HAP-1 (cell line): ENCODE results near the gene RADIL.
A peak's percentile ranks its signal among the peaks of the same experiment; 100 is the strongest.

Source experiments
- DNase-seq, 2 experiments: peaks; one replicate each; pipeline ENCODE4 v3.0.0-alpha.2; 2016 to 2020; ENCODE audit warnings: low spot score in 2 of 2
- H3K27me3 ChIP-seq: fragments of 250-450 bp; sonication (Bioruptor Pico); 2 replicates; pipeline ENCODE4 v1.5.1; 2020; ENCODE audit warnings: low read depth, mild to moderate bottlenecking, moderate library complexity
- H3K36me3 ChIP-seq: fragments of 250-450 bp; sonication (Bioruptor Pico); replicated peaks from 2 replicates; pipeline ENCODE4 v1.5.1; 2020; ENCODE audit warnings: mild to moderate bottlenecking
- H3K4me1 ChIP-seq: fragments of 250-450 bp; sonication (Bioruptor Pico); 2 replicates; pipeline ENCODE4 v1.5.1; 2020; ENCODE audit warnings: mild to moderate bottlenecking
- H3K4me3 ChIP-seq: fragments of 250-450 bp; sonication (Bioruptor Pico); 2 replicates; pipeline ENCODE4 v1.5.1; 2020; ENCODE audit warnings: mild to moderate bottlenecking, moderate library complexity
- H3K9me3 ChIP-seq: fragments of 250-450 bp; sonication (Bioruptor Pico); 2 replicates; pipeline ENCODE4 v1.5.1; 2020; ENCODE audit warnings: mild to moderate bottlenecking, moderate library complexity
- in situ Hi-C: fragments of 300-500 bp; cut with MboI; formaldehyde crosslinking; loops from 3 replicates; pipeline ENCODE4 v1.14.3; 2020; ENCODE audit warnings: low sequenced_read_pairs, inconsistent platforms, mixed read lengths

The RADIL gene

GRCh38 chr7:4764402-4765007 lies 119.0 kb downstream of the RADIL start:
- in situ Hi-C loops = loop anchor here (25.0 kb wide), 1 partner anchor 152 kb away; no protein-coding TSS in a partner anchor
- H3K9me3 ChIP-seq = no peaks in the 10 kb centered on the region

DNA sequence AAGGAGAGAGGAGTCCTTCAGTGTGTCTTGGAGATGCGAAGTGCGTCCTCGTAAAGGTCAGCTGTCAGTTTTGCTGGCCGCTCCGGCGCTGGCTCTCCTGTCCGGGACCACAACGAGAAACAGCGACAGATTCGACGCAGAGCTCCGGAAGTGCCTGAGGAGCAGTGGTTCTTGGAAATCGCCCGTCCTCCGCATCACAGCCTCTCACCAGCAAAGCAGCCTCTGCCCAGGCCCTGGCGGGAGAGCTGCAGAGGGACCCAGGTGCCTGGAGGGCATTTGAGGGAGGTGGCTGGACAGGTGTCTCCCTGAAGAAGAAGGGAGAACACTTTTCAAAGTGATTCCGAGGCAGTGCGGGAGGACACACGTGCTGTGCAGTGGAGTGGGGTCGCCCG lies 119.7 kb downstream of the RADIL start:
- Histone ChIP-seq H3K4me3 (no peak overlapping the region), H3K4me1 (no peaks in the 10 kb centered on the region), H3K27me3 (no peaks in the 10 kb centered on the region), H3K9me3 (no peaks in the 10 kb centered on the region), H3K36me3 (peaks cover 45% of the 10 kb centered on the region)
- no peak for DNase-seq
- in situ Hi-C loops = loop anchor here (25.0 kb wide), 1 partner anchor 151 kb away; no protein-coding TSS in a partner anchor

More at GRCh38 chr7:4764402-4765007, 119.0 kb downstream of the RADIL start:
- Histone ChIP-seq H3K4me3 (no peak overlapping the region), H3K4me1 (no peaks in the 10 kb centered on the region), H3K36me3 (peaks cover 41% of the 10 kb centered on the region), H3K27me3 (no peaks in the 10 kb centered on the region)
- no peak for DNase-seq

DNA sequence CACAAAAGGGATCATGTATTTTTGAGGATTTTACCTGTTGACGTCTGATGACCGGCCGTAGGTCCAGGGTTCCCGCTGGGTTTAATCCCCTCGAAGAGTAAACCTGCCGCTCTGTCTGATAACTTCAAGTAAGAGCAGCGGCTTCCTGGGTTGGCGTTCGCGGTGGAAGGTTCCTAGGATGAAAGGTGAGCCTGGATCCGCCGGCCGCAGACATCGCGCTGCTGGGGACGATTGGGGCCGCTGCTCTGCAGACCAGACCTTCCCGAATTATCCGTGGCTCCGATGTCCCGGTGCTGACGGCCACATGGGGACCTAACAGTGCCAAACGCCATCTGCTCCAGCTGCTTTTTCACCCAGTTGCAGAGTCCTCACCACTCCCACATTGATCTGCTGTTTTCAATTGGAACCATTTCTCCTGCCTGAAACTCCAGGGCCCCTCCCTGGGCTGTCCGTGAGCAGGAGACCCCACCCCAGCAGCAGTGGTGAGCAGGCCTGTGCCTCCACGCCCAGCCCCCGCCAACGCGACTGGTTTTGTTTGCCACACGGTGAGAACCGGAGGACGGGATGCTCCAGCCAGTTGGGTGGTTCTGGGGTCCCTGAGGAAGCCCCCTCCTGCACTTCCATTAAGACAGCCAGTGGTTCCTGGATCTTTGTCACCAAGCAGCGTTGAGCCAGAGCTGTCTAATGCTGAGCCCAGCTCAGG lies 120.3 kb downstream of the RADIL start:
- H3K4me1 ChIP-seq = no peaks in the 10 kb centered on the region
- no peak for DNase-seq
- H3K4me3 ChIP-seq = no peak overlapping the region
- H3K27me3 ChIP-seq = no peaks in the 10 kb centered on the region
- in situ Hi-C loops = loop anchor here (25.0 kb wide), 1 partner anchor 151 kb away; no protein-coding TSS in a partner anchor
- no peaks in the 10 kb centered on the region for H3K9me3 ChIP-seq
- peaks cover 45% of the 10 kb centered on the region for H3K36me3 ChIP-seq

DNA sequence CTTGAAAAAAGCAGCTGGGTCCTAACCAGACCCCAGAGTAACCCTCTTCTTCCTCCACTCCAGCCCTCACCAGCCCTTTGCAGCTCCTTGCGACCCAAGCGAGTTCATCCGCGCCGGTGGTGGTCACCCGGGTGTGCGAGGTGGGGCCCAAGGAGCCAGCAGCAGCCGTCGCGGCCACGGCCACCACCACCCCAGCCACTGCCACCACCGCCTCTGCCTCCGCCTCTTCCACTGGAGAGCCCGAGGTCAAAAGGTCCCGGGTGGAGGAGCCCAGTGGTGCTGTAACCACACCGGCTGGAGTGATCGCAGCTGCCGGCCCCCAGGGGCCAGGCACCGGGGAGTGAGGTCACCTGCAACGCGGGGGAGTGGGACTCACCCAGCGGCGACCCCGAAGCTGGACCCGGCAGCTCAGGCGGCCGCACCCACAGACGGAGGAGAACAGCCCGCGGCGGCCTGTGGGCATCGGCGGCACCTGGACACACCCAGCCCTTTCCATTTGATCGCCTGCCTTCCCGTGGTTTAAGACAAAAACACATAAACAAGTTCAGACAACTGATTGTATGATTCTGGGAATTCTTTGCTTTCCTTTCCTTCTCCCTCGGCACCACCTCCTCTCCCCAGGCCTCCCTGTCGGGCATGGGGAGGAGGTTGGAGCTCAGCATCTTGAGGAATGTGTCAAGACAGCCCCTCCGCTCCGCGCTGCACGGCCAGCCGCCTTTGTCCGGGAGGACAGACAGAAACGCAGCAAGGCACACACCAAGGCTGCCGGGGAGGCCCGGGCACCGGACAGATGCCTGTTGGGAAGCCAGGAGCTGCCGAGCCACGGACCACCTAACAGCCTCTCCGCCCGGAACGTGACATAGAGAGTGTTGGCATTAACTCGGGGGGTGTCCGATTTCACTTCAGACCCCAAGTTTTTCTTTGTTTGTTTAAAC lies 121.1 kb downstream of the RADIL start:
- in situ Hi-C loops = loop anchor here (25.0 kb wide), 1 partner anchor 150 kb away; no protein-coding TSS in a partner anchor
- H3K4me3 ChIP-seq = no peak overlapping the region
- no peak for DNase-seq
- peaks cover 44% of the 10 kb centered on the region for H3K36me3 ChIP-seq
- H3K4me1 ChIP-seq = no peaks in the 10 kb centered on the region
- no peaks in the 10 kb centered on the region for H3K27me3 ChIP-seq
- no peaks in the 10 kb centered on the region for H3K9me3 ChIP-seq

DNA sequence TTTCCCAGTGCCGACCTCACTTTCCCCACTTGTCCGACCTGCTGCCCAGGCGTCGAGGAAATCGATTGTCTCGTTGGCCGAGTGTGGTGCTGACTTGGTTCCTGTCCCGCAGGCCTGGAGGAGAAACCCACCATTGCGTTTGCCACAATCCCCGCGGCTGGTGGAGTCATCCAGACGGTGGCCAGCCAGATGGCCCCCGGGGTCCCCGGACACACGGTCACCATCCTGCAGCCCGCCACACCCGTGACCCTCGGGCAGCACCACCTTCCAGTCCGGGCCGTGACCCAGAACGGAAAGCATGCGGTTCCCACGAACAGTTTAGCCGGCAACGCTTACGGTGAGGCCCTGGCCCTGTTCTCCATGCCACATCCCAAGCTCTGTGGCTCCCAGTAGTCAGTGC lies 122.6 kb downstream of the RADIL start:
- Histone ChIP-seq H3K36me3 (peaks cover 55% of the 10 kb centered on the region), H3K9me3 (no peaks in the 10 kb centered on the region), H3K4me3 (no peak overlapping the region), H3K4me1 (no peaks in the 10 kb centered on the region), H3K27me3 (no peaks in the 10 kb centered on the region)
- in situ Hi-C loops = loop anchor here (25.0 kb wide), 1 partner anchor 149 kb away; no protein-coding TSS in a partner anchor
- no peak for DNase-seq

DNA sequence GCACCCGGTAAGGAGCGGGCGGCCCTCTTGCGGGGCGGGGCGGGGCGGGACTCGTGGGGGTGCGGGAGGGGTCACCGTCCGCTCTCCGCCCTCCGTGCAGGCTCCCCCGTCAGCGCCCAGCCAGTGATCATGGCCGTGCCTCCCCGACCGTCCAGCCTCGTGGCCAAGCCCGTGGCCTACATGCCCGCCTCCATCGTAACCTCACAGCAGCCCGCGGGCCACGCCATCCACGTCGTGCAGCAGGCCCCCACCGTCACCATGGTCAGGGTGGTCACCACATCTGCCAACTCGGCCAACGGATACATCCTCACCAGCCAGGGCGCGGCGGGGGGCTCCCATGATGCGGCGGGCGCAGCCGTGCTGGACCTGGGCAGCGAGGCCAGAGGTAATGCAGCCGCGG lies 124.3 kb downstream of the RADIL start:
- Histone ChIP-seq H3K4me1 (no peaks in the 10 kb centered on the region), H3K4me3 (no peak overlapping the region), H3K9me3 (no peaks in the 10 kb centered on the region), H3K36me3 (peaks cover 67% of the 10 kb centered on the region), H3K27me3 (no peaks in the 10 kb centered on the region)
- in situ Hi-C loops = loop anchor here (25.0 kb wide), 1 partner anchor 147 kb away; no protein-coding TSS in a partner anchor
- no peak for DNase-seq

DNA sequence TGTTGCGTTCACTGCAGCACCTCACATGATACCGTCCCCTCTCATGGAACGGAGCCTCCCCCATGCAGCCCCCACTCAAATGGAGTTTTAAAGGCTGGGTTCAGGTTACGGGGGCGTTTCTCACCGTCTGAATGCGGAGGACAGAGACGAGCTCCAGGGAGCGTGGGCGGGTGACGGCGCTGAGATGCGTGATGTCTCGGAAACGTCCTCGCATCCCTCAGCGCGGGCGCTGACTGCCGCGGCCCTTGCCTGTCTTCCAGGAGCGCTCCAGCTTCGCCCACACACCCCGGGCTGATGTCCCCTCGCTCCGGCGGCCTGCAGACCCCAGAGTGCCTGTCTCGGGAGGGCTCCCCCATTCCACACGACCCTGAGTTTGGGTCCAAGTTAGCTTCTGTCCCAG lies 124.7 kb downstream of the RADIL start:
- Histone ChIP-seq H3K27me3 (no peaks in the 10 kb centered on the region), H3K4me1 (no peaks in the 10 kb centered on the region), H3K9me3 (no peaks in the 10 kb centered on the region), H3K36me3 (peaks cover 67% of the 10 kb centered on the region), H3K4me3 (no peak overlapping the region)
- DNase-seq = no peak
- in situ Hi-C loops = loop anchor here (25.0 kb wide), 1 partner anchor 146 kb away; no protein-coding TSS in a partner anchor

DNA sequence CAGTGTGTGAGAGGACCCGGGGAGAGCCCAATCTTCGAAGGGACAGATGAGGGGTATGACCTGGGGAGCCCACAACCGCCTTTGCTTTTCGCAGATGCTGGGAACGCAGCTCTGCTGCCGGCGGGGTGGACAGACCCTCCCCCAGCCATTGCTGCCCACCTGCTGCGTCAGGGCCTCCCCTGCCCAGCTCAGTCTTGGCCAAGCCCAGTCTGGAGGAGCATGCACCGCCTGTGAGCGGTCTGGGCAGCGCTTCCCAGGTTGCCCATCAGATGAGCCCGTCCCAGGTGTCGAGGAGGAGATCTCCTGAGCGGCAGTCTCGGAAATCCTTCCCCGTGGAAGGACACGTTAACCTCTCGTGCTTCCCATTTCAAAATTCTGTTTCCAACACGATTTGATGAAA lies 125.4 kb downstream of the RADIL start:
- Histone ChIP-seq H3K4me1 (no peaks in the 10 kb centered on the region), H3K27me3 (no peaks in the 10 kb centered on the region), H3K36me3 (peaks cover 60% of the 10 kb centered on the region), H3K4me3 (no peak overlapping the region), H3K9me3 (no peaks in the 10 kb centered on the region)
- in situ Hi-C loops = loop anchor here (25.0 kb wide), 1 partner anchor 146 kb away; no protein-coding TSS in a partner anchor
- DNase-seq = no peak

GRCh38 chr7:4755045-4755444 lies 128.5 kb downstream of the RADIL start:
- DNase-seq = no peak
- H3K36me3 ChIP-seq = peaks cover 42% of the 10 kb centered on the region
- H3K9me3 ChIP-seq = no peaks in the 10 kb centered on the region
- in situ Hi-C loops = loop anchor here (25.0 kb wide), 1 partner anchor 143 kb away; no protein-coding TSS in a partner anchor
- no peaks in the 10 kb centered on the region for H3K27me3 ChIP-seq
- H3K4me1 ChIP-seq = no peaks in the 10 kb centered on the region
- H3K4me3 ChIP-seq = no peak overlapping the region

- in situ Hi-C loops = loop anchor here (5.0 to 25.0 kb wide), 2 partner anchors 72 to 142 kb away; partner anchors contain the start of gene FOXK1
- no peaks in the 10 kb centered on the region for H3K9me3 ChIP-seq
- H3K36me3 ChIP-seq = peaks cover 43% of the 10 kb centered on the region
- no peaks in the 10 kb centered on the region for H3K4me1 ChIP-seq
- H3K27me3 ChIP-seq = no peaks in the 10 kb centered on the region
- no peak for DNase-seq
- H3K4me3 ChIP-seq = no peak overlapping the region
Observed at GRCh38 chr7:4754433-4755010, 129.0 kb downstream of the RADIL start.

- Histone ChIP-seq H3K36me3 (peaks cover 42% of the 10 kb centered on the region), H3K4me3 (no peak overlapping the region), H3K4me1 (no peaks in the 10 kb centered on the region), H3K9me3 (no peaks in the 10 kb centered on the region), H3K27me3 (no peaks in the 10 kb centered on the region)
- in situ Hi-C loops = loop anchor here (5.0 to 25.0 kb wide), 2 partner anchors 72 to 142 kb away; partner anchors contain the start of gene FOXK1
- peak; percentile 42 to 89 for DNase-seq
Observed at GRCh38 chr7:4753598-4754432, 129.7 kb downstream of the RADIL start.

- in situ Hi-C loops = loop anchor here (5.0 to 25.0 kb wide), 2 partner anchors 69 to 139 kb away; partner anchors contain the start of gene FOXK1
- Histone ChIP-seq H3K36me3 (peaks cover 49% of the 10 kb centered on the region), H3K4me1 (no peaks in the 10 kb centered on the region), H3K4me3 (no peak overlapping the region), H3K27me3 (no peaks in the 10 kb centered on the region), H3K9me3 (no peaks in the 10 kb centered on the region)
- DNase-seq = no peak
Observed at GRCh38 chr7:4751398-4751947, 132.0 kb downstream of the RADIL start.
